K562 (cell line): ENCODE measurements around the gene RPP21. TPM values are rescaled to one million over a fixed set of nuclear protein-coding genes. Genes with fewer than 3 reads are reported as not detected.

Experiments
- CBX8 ChIP-seq: fragments of 200-600 bp; sonication (generic); IDR thresholded peaks from 2 replicates; pipeline ENCODE4 v1.6.1; 2012; ENCODE audit warnings: borderline replicate concordance, mixed run types, low read depth, mild to moderate bottlenecking, moderate library complexity, mixed read lengths, low read length, control low read depth, inconsistent platforms; ENCODE audit not compliant: poor library complexity, severe bottlenecking; ENCODE audit errors: extremely low read depth
- EHMT2 ChIP-seq: fragments of 450-650 bp; IDR thresholded peaks from 2 replicates; pipeline ENCODE4 v1.6.1; 2018; ENCODE audit warnings: antibody characterized with exemption
- KDM1A ChIP-seq, 2 experiments: fragments of 450-650 bp; IDR thresholded peaks; 2 replicates each; pipeline ENCODE4 v1.6.1; 2016; ENCODE audit warnings: mild to moderate bottlenecking in 2 of 2
- MAFK ChIP-seq: IDR thresholded peaks from 2 replicates; pipeline ENCODE4 v1.6.1; 2011; ENCODE audit warnings: low read length, improper control_type of control experiment
- MEIS2 ChIP-seq: fragments of 450-650 bp; IDR thresholded peaks from 2 replicates; pipeline ENCODE4 v1.6.1; 2014; ENCODE audit warnings: mild to moderate bottlenecking; ENCODE audit not compliant: partially characterized antibody
- PHB2 ChIP-seq: fragments of 450-650 bp; IDR thresholded peaks from 2 replicates; pipeline ENCODE4 v1.6.1; 2017; ENCODE audit warnings: low read depth
- PTBP1 ChIP-seq: fragments of 200-400 bp; formaldehyde crosslinking; IDR thresholded peaks from 2 replicates; pipeline ENCODE4 v1.6.1; 2017; ENCODE audit warnings: low read depth, low read length
- TCF15 ChIP-seq: fragments of 250-450 bp; sonication (Bioruptor Pico); IDR thresholded peaks from 2 replicates; pipeline ENCODE4 v1.8.0; 2022; ENCODE audit warnings: moderate library complexity, mild to moderate bottlenecking, inconsistent platforms
- polyA plus RNA-seq, 8 experiments: library from polyadenylated mRNA; depleted of rRNA in 4 of 8; stranded (reverse) in 5 of 8; unstranded in 3 of 8; fragments of >200 nt; fragmentation: Nextera tagmentation in 2 of 8; fragmentation: Illumina TruSeq in 1 of 8; extraction: Ambion mirVana in 2 of 8; extraction: Trizol in 1 of 8; gene quantifications; 2 replicates each; pipeline versions ENCODE4 v1.2.1 to v1.2.3, GENCODE V29; 2011 to 2014; ENCODE audit warnings: inconsistent platforms in 1 of 8, missing spikeins in 1 of 8
- total RNA-seq, 7 experiments: library from RNA; depleted of rRNA in 6 of 7; stranded (reverse); fragments of >200 nt in 6 of 7; fragmentation: Illumina TruSeq in 2 of 7; extraction: Trizol in 2 of 7; gene quantifications; 2 replicates each; pipeline versions ENCODE4 v1.2.1 to v1.2.3, GENCODE V29; 2011 to 2021; ENCODE audit warnings: low replicate concordance in 1 of 7
- TF ChIP-seq, protein P1 (sequence below), 2 experiments: fragments of 450-650 bp; IDR thresholded peaks; 2 replicates each; pipeline ENCODE4 v1.6.1; 2016; ENCODE audit warnings: mild to moderate bottlenecking in 2 of 2, borderline replicate concordance in 1 of 2, low read depth in 1 of 2, moderate library complexity in 1 of 2
- TF ChIP-seq, protein P2 (sequence below), 2 experiments: fragments of 450-650 bp; formaldehyde crosslinking in 1 of 2; IDR thresholded peaks; 2 replicates each; pipeline versions ENCODE4 v1.4.0 to v1.6.1; 2014 to 2020; ENCODE audit warnings: mild to moderate bottlenecking in 2 of 2, borderline replicate concordance in 1 of 2, low read depth in 1 of 2

The RPP21 gene
- total and polyA plus RNA-seq, 9 of the 15 experiments (the other 6 are each of a cell fraction or from before 2014, with no cell fraction given), result 62.1 to 362 (median 166) TPM

DNA sequence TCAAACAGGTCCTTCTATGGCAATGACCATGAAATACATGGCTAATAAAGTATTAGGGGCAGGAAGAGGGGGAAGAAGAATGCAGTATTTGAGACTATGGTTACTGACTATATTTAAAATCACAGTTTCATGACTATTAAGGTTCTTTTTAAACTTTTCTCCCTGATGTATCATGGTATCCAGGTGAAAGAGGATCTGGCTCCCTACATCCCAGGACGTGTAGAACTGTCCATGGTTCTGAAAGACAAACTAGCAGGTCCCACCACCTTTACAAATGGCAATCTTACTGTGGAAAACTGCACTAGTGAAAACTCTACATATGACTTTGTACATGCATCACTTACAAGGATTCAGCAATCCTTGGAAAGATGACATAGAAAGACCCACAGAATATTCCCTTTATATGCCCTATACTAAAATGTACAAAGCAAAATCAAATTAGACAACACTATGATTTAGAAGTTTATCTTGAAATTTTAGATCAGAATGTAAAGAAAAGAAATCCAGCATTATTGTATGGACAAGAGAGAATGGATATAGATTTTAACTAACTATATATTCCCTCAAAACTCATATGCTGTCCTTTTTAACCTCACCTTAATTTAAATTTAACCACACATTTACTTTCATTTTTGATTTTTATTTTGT, 33.5 kb downstream of the RPP21 start (continued):
- TF ChIP-seq, protein P1, sequence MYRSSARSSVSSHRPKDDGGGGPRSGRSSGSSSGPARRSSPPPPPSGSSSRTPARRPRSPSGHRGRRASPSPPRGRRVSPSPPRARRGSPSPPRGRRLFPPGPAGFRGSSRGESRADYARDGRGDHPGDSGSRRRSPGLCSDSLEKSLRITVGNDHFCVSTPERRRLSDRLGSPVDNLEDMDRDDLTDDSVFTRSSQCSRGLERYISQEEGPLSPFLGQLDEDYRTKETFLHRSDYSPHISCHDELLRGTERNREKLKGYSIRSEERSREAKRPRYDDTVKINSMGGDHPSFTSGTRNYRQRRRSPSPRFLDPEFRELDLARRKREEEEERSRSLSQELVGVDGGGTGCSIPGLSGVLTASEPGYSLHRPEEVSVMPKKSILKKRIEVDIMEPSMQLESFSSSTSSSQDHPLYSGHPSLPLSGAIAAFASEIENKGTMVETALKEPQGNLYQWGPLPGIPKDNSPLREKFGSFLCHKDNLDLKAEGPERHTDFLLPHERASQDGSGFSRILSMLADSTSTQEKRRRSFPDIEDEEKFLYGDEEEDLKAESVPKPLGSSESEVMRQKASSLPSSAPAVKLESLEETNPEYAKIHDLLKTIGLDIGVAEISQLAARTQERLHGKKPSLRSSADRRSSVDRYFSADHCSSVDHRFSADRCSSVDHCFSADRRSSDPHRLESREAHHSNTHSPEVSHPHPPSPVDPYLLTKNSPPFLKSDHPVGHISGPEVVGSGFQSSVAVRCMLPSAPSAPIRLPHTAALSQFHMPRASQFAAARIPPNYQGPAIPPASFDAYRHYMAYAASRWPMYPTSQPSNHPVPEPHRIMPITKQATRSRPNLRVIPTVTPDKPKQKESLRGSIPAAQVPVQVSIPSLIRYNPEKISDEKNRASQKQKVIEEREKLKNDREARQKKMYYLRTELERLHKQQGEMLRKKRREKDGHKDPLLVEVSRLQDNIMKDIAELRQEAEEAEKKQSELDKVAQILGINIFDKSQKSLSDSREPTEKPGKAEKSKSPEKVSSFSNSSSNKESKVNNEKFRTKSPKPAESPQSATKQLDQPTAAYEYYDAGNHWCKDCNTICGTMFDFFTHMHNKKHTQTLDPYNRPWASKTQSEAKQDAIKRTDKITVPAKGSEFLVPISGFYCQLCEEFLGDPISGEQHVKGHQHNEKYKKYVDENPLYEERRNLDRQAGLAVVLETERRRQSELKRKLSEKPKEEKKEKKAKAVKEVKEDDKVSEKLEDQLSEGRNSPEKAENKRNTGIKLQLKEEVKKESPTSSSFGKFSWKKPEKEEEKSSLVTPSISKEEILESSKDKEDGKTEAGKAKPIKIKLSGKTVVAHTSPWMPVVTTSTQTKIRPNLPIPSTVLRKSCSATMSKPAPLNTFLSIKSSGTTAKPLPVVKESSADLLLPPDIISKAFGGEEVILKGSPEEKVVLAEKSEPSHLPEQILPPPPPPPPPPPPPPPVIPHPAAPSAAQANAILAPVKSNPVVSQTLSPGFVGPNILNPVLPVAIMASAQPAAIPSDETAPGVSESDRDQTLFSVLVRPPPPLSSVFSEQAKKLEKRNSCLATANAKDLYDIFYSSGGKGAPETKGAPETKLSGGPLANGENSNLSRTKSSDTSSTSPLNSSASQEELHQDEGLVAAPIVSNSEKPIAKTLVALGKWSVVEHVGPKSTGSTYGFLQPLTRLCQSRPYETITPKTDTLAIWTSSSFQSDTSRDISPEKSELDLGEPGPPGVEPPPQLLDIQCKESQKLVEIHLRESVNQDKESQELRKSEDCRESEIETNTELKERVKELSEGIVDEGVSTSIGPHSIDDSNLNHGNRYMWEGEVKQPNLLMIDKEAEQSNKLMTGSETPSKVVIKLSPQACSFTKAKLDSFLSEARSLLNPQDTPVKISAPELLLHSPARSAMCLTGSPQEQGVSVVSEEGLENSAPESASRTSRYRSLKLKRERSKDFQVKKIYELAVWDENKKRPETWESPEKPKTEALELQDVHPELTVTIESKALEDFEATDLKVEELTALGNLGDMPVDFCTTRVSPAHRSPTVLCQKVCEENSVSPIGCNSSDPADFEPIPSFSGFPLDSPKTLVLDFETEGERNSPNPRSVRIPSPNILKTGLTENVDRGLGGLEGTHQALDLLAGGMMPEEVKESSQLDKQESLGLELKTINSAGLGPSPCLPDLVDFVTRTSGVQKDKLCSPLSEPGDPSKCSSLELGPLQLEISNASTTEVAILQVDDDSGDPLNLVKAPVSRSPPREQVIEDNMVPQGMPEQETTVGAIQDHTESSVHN (IDR thresholded peaks at IDR 0.05; ENCODE audit: borderline replicate concordance in 1 of 2, low read depth in 1 of 2), result no peak
- TF ChIP-seq CBX8 (no peak), MAFK (no peak), PTBP1 (no peak), KDM1A (IDR thresholded peaks at IDR 0.05) (no peak), EHMT2 (peak; percentile 98), TCF15 (no peak), MEIS2 (no peak), PHB2 (no peak)
- TF ChIP-seq, protein P2, sequence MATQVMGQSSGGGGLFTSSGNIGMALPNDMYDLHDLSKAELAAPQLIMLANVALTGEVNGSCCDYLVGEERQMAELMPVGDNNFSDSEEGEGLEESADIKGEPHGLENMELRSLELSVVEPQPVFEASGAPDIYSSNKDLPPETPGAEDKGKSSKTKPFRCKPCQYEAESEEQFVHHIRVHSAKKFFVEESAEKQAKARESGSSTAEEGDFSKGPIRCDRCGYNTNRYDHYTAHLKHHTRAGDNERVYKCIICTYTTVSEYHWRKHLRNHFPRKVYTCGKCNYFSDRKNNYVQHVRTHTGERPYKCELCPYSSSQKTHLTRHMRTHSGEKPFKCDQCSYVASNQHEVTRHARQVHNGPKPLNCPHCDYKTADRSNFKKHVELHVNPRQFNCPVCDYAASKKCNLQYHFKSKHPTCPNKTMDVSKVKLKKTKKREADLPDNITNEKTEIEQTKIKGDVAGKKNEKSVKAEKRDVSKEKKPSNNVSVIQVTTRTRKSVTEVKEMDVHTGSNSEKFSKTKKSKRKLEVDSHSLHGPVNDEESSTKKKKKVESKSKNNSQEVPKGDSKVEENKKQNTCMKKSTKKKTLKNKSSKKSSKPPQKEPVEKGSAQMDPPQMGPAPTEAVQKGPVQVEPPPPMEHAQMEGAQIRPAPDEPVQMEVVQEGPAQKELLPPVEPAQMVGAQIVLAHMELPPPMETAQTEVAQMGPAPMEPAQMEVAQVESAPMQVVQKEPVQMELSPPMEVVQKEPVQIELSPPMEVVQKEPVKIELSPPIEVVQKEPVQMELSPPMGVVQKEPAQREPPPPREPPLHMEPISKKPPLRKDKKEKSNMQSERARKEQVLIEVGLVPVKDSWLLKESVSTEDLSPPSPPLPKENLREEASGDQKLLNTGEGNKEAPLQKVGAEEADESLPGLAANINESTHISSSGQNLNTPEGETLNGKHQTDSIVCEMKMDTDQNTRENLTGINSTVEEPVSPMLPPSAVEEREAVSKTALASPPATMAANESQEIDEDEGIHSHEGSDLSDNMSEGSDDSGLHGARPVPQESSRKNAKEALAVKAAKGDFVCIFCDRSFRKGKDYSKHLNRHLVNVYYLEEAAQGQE (IDR thresholded peaks at IDR 0.05; ENCODE audit: borderline replicate concordance), result peak; percentile 99
- TF ChIP-seq, protein P2 (CRISPR knock-in tag; IDR thresholded peaks at IDR 0.05; ENCODE audit: low read depth), result peak; percentile 91
